SK-N-SH (cell line): ENCODE data around the gene ATG7. TPM values are rescaled to one million over a fixed set of nuclear protein-coding genes. Genes with fewer than 3 reads are reported as not detected.

Experiments used
- CTCF ChIA-PET: fragments of 300-600, 350-600 bp; formaldehyde crosslinking; extraction: SDS; loops from one replicate; lab custom pipeline; 2021; lab: Yijun Ruan, JAX
- POLR2A ChIA-PET: fragments of 350-600 bp; sonication (Branson Sonifier 250); formaldehyde crosslinking; extraction: SDS; loops from one replicate; lab custom pipeline; 2020; ENCODE audit warnings: antibody characterized with exemption, inconsistent platforms; lab: Yijun Ruan, JAX
- DNase-seq: peaks from one replicate; pipeline ENCODE4 v3.0.0; 2012
- H2AFZ ChIP-seq: fragments of 200-600 bp; sonication (generic); 2 replicates; pipeline ENCODE4 v1.8.1; 2016; ENCODE audit warnings: antibody characterized with exemption, mild to moderate bottlenecking, low read depth
- H3F3A ChIP-seq: fragments of 200-600 bp; sonication (generic); replicated peaks from 2 replicates; pipeline ENCODE3; 2016; ENCODE audit warnings: antibody characterized with exemption, mild to moderate bottlenecking; ENCODE audit not compliant: insufficient read depth
- H3K27ac ChIP-seq, 2 experiments: fragments of 200-500 bp in 1 of 2; fragments of 200-600 bp in 1 of 2; sonication (Bioruptor generic) in 1 of 2; sonication (generic), shearing (Covaris generic) in 1 of 2; 2 replicates each; pipeline versions ENCODE4 v1.5.1 to v1.6.1; 2014 to 2016; ENCODE audit warnings: low read depth in 2 of 2, inconsistent platforms in 1 of 2, low read length in 1 of 2, mild to moderate bottlenecking in 1 of 2, mixed read lengths in 1 of 2
- H3K27me3 ChIP-seq: fragments of 200-600 bp; sonication (generic), shearing (Covaris generic); 2 replicates; pipeline ENCODE4 v1.6.1; 2016; ENCODE audit warnings: mixed run types; ENCODE audit not compliant: insufficient read depth
- H3K36me3 ChIP-seq, 2 experiments: fragments of 200-500 bp in 1 of 2; fragments of 200-600 bp in 1 of 2; sonication (Bioruptor generic) in 1 of 2; sonication (generic) in 1 of 2; replicated peaks in 1 of 2; 2 replicates each; pipeline versions ENCODE3 to v1.5.1; 2014 to 2016; ENCODE audit warnings: low read length in 1 of 2, mild to moderate bottlenecking in 1 of 2; ENCODE audit not compliant: insufficient read depth in 2 of 2, control insufficient read depth in 1 of 2
- H3K4me1 ChIP-seq, 2 experiments: fragments of 200-500 bp in 1 of 2; fragments of 200-600 bp in 1 of 2; sonication (Bioruptor generic) in 1 of 2; sonication (generic), shearing (Covaris generic) in 1 of 2; 2 replicates each; pipeline versions ENCODE4 v1.5.1 to v1.6.1; 2014 to 2016; ENCODE audit warnings: low read depth in 1 of 2, low read length in 1 of 2, mixed run types in 1 of 2; ENCODE audit not compliant: insufficient read depth in 2 of 2, control insufficient read depth in 1 of 2
- H3K4me2 ChIP-seq: fragments of 200-600 bp; sonication (generic), shearing (Covaris generic); 2 replicates; pipeline ENCODE4 v1.6.1; 2017; ENCODE audit warnings: mixed run types
- H3K4me3 ChIP-seq, 2 experiments: fragments of 200-500 bp in 1 of 2; fragments of 200-600 bp in 1 of 2; sonication (Bioruptor generic) in 1 of 2; sonication (generic), shearing (Covaris generic) in 1 of 2; 2 replicates each; pipeline versions ENCODE4 v1.5.1 to v1.8.1; 2014 to 2016; ENCODE audit warnings: low read depth in 2 of 2, inconsistent platforms in 1 of 2, low read length in 1 of 2, mild to moderate bottlenecking in 1 of 2, mixed read lengths in 1 of 2, moderate library complexity in 1 of 2
- H3K79me2 ChIP-seq: fragments of 200-600 bp; sonication (generic); 2 replicates; pipeline ENCODE4 v1.8.1; 2017; ENCODE audit warnings: mild to moderate bottlenecking; ENCODE audit not compliant: insufficient read depth
- H3K9ac ChIP-seq: fragments of 200-600 bp; sonication (generic); 2 replicates; pipeline ENCODE4 v1.6.1; 2017; ENCODE audit warnings: mixed run types
- H3K9me2 ChIP-seq: fragments of 200-600 bp; sonication (generic); 2 replicates; pipeline ENCODE4 v1.6.1; 2017; ENCODE audit warnings: mixed run types
- H3K9me3 ChIP-seq: fragments of 200-600 bp; sonication (generic); 2 replicates; pipeline ENCODE4 v1.6.1; 2017; ENCODE audit warnings: mixed run types, mild to moderate bottlenecking, moderate library complexity
- H4K20me1 ChIP-seq: fragments of 200-600 bp; sonication (generic); 2 replicates; pipeline ENCODE4 v1.6.1; 2017; ENCODE audit warnings: mild to moderate bottlenecking, mixed run types; ENCODE audit not compliant: insufficient read depth
- ELF1 ChIP-seq: IDR thresholded peaks from 2 replicates; pipeline ENCODE4 v1.4.0; 2012
- EP300 ChIP-seq, 2 experiments: IDR thresholded peaks; 2 replicates each; pipeline versions ENCODE4 v1.4.0 to v1.6.1; 2012; ENCODE audit warnings: borderline replicate concordance in 1 of 2, low read depth in 1 of 2, low read length in 1 of 2
- EZH2phosphoT487 ChIP-seq: fragments of 200-600 bp; sonication (generic); IDR thresholded peaks from 2 replicates; pipeline ENCODE4 v1.6.1; 2017; ENCODE audit warnings: low read depth, mixed run types, mild to moderate bottlenecking, antibody characterized with exemption, moderate library complexity, borderline replicate concordance
- FOXJ3 ChIP-seq: sonication (generic); formaldehyde crosslinking; IDR thresholded peaks from 2 replicates; pipeline ENCODE4 v1.5.1; 2020; ENCODE audit warnings: mild to moderate bottlenecking, missing genetic modification reagents
- FOXM1 ChIP-seq: IDR thresholded peaks from 2 replicates; pipeline ENCODE4 v1.4.0; 2012; ENCODE audit warnings: low read depth, mild to moderate bottlenecking
- GABPA ChIP-seq: IDR thresholded peaks from 2 replicates; pipeline ENCODE4 v1.4.0; 2012; ENCODE audit warnings: low read depth, mild to moderate bottlenecking
- GATA2 ChIP-seq: sonication (generic); formaldehyde crosslinking; IDR thresholded peaks from 2 replicates; pipeline ENCODE4 v1.5.0; 2020; ENCODE audit warnings: mild to moderate bottlenecking, missing genetic modification reagents
- JUND ChIP-seq: IDR thresholded peaks from 2 replicates; pipeline ENCODE4 v1.4.0; 2012
- NRF1 ChIP-seq: IDR thresholded peaks from 2 replicates; pipeline ENCODE4 v1.6.1; 2012; ENCODE audit warnings: low read depth, mild to moderate bottlenecking, low read length
- POLR2AphosphoS5 ChIP-seq: IDR thresholded peaks from 2 replicates; pipeline ENCODE4 v1.6.1; 2012; ENCODE audit warnings: low read depth, low read length
- RXRA ChIP-seq: IDR thresholded peaks from 2 replicates; pipeline ENCODE4 v1.4.0; 2012; ENCODE audit warnings: low read depth, mild to moderate bottlenecking, borderline replicate concordance
- SIN3A ChIP-seq: IDR thresholded peaks from 2 replicates; pipeline ENCODE4 v1.6.1; 2012; ENCODE audit warnings: low read depth, mild to moderate bottlenecking, low read length, moderate library complexity, borderline replicate concordance
- SMC3 ChIP-seq: IDR thresholded peaks from 2 replicates; pipeline ENCODE4 v1.6.1; 2012; ENCODE audit warnings: low read depth, low read length, improper control_type of control experiment
- TCF12 ChIP-seq: IDR thresholded peaks from 2 replicates; pipeline ENCODE4 v1.4.0; 2012
- WGBS: methylation state at CpG from one replicate; pipeline ENCODE4 v1.1.6; 2017; ENCODE audit warnings: low lambda C conversion rate; 5-methylcytosine and 5-hydroxymethylcytosine counted together
- polyA plus RNA-seq, 3 experiments: library from polyadenylated mRNA; depleted of rRNA; stranded (reverse); fragments of >200 nt; gene quantifications; 2 replicates each; pipeline ENCODE4 v1.2.3, GENCODE V29; 2012
- TF ChIP-seq, protein P1 (sequence below): fragments of 200-600 bp; sonication (generic); IDR thresholded peaks from 2 replicates; pipeline ENCODE4 v1.6.1; 2017; ENCODE audit warnings: antibody characterized with exemption, mild to moderate bottlenecking, moderate library complexity
- TF ChIP-seq, protein P2 (sequence below): IDR thresholded peaks from 2 replicates; pipeline ENCODE4 v1.4.0; 2012; ENCODE audit warnings: low read depth
- TF ChIP-seq, protein P3 (sequence below): IDR thresholded peaks from 2 replicates; pipeline ENCODE4 v1.4.0; 2012; ENCODE audit warnings: low read depth, borderline replicate concordance
- TF ChIP-seq, protein P4 (sequence below): IDR thresholded peaks from 2 replicates; pipeline ENCODE4; 2012
- TF ChIP-seq, protein P5 (sequence below): IDR thresholded peaks from 2 replicates; pipeline ENCODE4 v1.6.1; 2012; ENCODE audit warnings: mild to moderate bottlenecking, low read depth, low read length, moderate library complexity

Gene ATG7
- polyA plus RNA-seq, 1 of the 3 experiments (the other 2 are of a cell fraction): 29.5 TPM

DNA sequence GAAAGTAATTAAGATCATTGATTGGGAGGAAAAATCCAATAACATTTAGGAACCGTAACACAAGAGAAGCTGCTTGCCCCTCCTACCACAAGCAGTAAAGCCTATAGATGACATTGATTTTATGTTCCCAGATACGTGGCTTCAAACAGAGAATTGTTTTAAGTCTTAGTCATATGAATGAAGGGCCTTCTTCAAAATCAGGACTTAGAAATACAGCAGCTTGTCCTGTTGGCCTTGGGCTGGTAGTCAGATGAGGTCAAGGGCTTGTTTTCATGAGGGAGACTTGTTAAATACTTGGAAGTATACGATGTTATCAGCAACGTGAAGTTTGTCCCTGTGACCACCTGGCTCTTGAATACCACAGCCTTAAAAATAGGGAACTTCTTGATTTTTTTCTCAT lies 257.1 kb downstream of the ATG7 start:
- no peak for DNase-seq
- CTCF ChIA-PET: no interaction called here
- Histone ChIP-seq H3K4me2 (no peak overlapping the region), H3K4me3 (no peak overlapping the region), H3K9me2 (no peaks in the 10 kb centered on the region)
- TF ChIP-seq JUND: no peak
- no peak for TF ChIP-seq FOXJ3
- no peak for TF ChIP-seq POLR2AphosphoS5
- TF ChIP-seq, protein P1, sequence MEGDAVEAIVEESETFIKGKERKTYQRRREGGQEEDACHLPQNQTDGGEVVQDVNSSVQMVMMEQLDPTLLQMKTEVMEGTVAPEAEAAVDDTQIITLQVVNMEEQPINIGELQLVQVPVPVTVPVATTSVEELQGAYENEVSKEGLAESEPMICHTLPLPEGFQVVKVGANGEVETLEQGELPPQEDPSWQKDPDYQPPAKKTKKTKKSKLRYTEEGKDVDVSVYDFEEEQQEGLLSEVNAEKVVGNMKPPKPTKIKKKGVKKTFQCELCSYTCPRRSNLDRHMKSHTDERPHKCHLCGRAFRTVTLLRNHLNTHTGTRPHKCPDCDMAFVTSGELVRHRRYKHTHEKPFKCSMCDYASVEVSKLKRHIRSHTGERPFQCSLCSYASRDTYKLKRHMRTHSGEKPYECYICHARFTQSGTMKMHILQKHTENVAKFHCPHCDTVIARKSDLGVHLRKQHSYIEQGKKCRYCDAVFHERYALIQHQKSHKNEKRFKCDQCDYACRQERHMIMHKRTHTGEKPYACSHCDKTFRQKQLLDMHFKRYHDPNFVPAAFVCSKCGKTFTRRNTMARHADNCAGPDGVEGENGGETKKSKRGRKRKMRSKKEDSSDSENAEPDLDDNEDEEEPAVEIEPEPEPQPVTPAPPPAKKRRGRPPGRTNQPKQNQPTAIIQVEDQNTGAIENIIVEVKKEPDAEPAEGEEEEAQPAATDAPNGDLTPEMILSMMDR: no peak
- TF ChIP-seq GABPA: no peak
- no peak for TF ChIP-seq NRF1
- TF ChIP-seq GATA2 (CRISPR knock-in tag): no peak
- TF ChIP-seq, protein P2, sequence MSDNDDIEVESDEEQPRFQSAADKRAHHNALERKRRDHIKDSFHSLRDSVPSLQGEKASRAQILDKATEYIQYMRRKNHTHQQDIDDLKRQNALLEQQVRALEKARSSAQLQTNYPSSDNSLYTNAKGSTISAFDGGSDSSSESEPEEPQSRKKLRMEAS: no peak
- no peak for TF ChIP-seq SMC3
- TF ChIP-seq, protein P3, sequence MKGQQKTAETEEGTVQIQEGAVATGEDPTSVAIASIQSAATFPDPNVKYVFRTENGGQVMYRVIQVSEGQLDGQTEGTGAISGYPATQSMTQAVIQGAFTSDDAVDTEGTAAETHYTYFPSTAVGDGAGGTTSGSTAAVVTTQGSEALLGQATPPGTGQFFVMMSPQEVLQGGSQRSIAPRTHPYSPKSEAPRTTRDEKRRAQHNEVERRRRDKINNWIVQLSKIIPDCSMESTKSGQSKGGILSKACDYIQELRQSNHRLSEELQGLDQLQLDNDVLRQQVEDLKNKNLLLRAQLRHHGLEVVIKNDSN: no peak
- no peak for TF ChIP-seq SIN3A
- no peak for TF ChIP-seq FOXM1
- TF ChIP-seq EZH2phosphoT487: no peak
- no peak for TF ChIP-seq TCF12
- TF ChIP-seq, all 33 proteins: peak for 0
- WGBS: 96% methylated on average over 4 of the region's 4 CpGs
- POLR2A ChIA-PET: no interaction called here
- Histone ChIP-seq H3K9ac (no peak overlapping the region), H2AFZ (no peak overlapping the region), H3F3A (peaks cover 17% of the 10 kb centered on the region), H3K27ac (peak overlapping the region in 1 of 2 experiments; percentile 71; a peak in 2 of 4 replicates), H3K36me3 (peaks cover 0 to 9% of the 10 kb centered on the region in 2 experiments), H4K20me1 (no peaks in the 10 kb centered on the region), H3K4me1 (peaks cover 6 to 27% of the 10 kb centered on the region in 2 experiments; a peak in 3 of 4 replicates), H3K9me3 (no peaks in the 10 kb centered on the region), H3K79me2 (no peaks in the 10 kb centered on the region), H3K27me3 (no peaks in the 10 kb centered on the region)

DNA sequence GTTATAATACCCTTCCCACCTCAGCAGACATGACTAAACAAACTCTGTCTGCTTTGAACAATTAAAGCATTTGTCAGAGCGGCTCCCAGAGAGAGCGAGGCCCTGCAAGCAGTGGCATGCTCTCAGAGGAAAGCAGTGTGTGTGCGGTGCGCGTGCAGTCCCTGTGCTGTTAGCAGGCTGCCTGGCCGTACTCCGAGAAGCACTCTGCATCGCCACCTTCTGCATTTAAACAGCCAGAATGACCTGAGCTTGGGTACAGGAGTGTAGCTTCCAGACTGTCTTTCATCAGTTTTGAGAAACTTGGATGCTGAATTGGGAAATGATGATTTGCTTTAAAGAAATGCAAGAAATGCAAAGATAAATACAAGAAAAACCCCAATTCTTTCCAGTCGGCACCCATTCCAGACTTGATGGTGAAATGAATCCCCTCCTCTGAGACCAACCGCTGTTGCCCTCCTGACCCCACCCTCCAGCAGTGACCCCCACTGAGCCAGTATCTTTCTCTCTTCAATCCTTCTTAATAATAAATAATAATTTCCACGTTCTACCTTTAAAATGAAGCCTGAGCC lies 258.0 kb downstream of the ATG7 start:
- no peak overlapping the region for H2AFZ ChIP-seq
- no peaks in the 10 kb centered on the region for H3K9me3 ChIP-seq
- peaks cover 17% of the 10 kb centered on the region for H3F3A ChIP-seq
- H3K79me2 ChIP-seq: no peaks in the 10 kb centered on the region
- peaks cover 0 to 9% of the 10 kb centered on the region in 2 experiments for H3K36me3 ChIP-seq
- peak overlapping the region; percentile 40; the same call in 1 of the 2 replicates for H3K4me2 ChIP-seq
- no peaks in the 10 kb centered on the region for H3K27me3 ChIP-seq
- DNase-seq: no peak
- WGBS: 65% methylated on average over 10 of the region's 11 CpGs
- H3K9me2 ChIP-seq: no peaks in the 10 kb centered on the region
- ChIA-PET CTCF (no interaction called here), POLR2A (no interaction called here)
- no peaks in the 10 kb centered on the region for H4K20me1 ChIP-seq
- H3K4me3 ChIP-seq: no peak overlapping the region; a peak in 1 of 4 replicates
- H3K27ac ChIP-seq: peak overlapping the region in 1 of 2 experiments; percentile 71; a peak in 2 of 4 replicates
- peaks cover 6 to 27% of the 10 kb centered on the region in 2 experiments; a peak in 3 of 4 replicates for H3K4me1 ChIP-seq
- H3K9ac ChIP-seq: no peak overlapping the region
- TF ChIP-seq, protein P2: peak; percentile 76
- peak; percentile 53; the same call in 1 of the 2 replicates for TF ChIP-seq TCF12
- TF ChIP-seq, protein P4, sequence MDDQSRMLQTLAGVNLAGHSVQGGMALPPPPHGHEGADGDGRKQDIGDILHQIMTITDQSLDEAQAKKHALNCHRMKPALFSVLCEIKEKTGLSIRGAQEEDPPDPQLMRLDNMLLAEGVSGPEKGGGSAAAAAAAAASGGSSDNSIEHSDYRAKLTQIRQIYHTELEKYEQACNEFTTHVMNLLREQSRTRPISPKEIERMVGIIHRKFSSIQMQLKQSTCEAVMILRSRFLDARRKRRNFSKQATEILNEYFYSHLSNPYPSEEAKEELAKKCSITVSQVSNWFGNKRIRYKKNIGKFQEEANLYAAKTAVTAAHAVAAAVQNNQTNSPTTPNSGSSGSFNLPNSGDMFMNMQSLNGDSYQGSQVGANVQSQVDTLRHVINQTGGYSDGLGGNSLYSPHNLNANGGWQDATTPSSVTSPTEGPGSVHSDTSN: peak; percentile 69
- TF ChIP-seq ELF1: no peak
- TF ChIP-seq JUND: peak; percentile 39
- TF ChIP-seq, protein P5, sequence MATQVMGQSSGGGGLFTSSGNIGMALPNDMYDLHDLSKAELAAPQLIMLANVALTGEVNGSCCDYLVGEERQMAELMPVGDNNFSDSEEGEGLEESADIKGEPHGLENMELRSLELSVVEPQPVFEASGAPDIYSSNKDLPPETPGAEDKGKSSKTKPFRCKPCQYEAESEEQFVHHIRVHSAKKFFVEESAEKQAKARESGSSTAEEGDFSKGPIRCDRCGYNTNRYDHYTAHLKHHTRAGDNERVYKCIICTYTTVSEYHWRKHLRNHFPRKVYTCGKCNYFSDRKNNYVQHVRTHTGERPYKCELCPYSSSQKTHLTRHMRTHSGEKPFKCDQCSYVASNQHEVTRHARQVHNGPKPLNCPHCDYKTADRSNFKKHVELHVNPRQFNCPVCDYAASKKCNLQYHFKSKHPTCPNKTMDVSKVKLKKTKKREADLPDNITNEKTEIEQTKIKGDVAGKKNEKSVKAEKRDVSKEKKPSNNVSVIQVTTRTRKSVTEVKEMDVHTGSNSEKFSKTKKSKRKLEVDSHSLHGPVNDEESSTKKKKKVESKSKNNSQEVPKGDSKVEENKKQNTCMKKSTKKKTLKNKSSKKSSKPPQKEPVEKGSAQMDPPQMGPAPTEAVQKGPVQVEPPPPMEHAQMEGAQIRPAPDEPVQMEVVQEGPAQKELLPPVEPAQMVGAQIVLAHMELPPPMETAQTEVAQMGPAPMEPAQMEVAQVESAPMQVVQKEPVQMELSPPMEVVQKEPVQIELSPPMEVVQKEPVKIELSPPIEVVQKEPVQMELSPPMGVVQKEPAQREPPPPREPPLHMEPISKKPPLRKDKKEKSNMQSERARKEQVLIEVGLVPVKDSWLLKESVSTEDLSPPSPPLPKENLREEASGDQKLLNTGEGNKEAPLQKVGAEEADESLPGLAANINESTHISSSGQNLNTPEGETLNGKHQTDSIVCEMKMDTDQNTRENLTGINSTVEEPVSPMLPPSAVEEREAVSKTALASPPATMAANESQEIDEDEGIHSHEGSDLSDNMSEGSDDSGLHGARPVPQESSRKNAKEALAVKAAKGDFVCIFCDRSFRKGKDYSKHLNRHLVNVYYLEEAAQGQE: no peak
- peak; percentile 42; the same call in 1 of the 2 replicates for TF ChIP-seq RXRA
- peak in 1 of 2 experiments; percentile 40; a peak in 1 of 4 replicates for TF ChIP-seq EP300 (IDR thresholded peaks at IDR 0.05; ENCODE audit: borderline replicate concordance in 1 of 2, low read depth in 1 of 2, low read length in 1 of 2)
